ENCODE data around the gene MBTPS1. TPM values are rescaled to one million over a fixed set of nuclear protein-coding genes. Genes with fewer than 3 reads are reported as not detected.

MBTPS1 gene
- total and polyA plus RNA-seq, 11 donors: 37.2 to 91.4 (median 67.7) TPM

GRCh38 chr16:84045001-84045817 lies 71.5 kb downstream of the MBTPS1 start:
- 64 to 67% (median 65%) methylated on average over 16 to 36 of the region's 36 CpGs for WGBS, 4 donors
- no peak overlapping the region for H3K27ac ChIP-seq
- no peak for TF ChIP-seq CTCF (IDR thresholded peaks at IDR 0.05)
- TF ChIP-seq POLR2A (IDR thresholded peaks at IDR 0.05): no peak
- H3K9me3 ChIP-seq: no peaks in the 10 kb centered on the region
- ATAC-seq (peak in 1 of 4 donors; percentile 5), DNase-seq (peak in 2 of 5 donors; percentile 17 to 53)
- intact Hi-C loops (cut with DNase I): loop anchor here in 1 of 10 donors (5.0 kb wide), 1 partner anchor 38 kb away; no protein-coding TSS in a partner anchor
- H3K36me3 ChIP-seq: peaks cover 0 to 23% (median 19%) of the 10 kb centered on the region in 9 donors
- H3K4me3 ChIP-seq: no peak overlapping the region
- H3K4me1 ChIP-seq: peaks cover 0 to 15% (median 4%) of the 10 kb centered on the region in 12 donors
- H3K27me3 ChIP-seq: peaks cover 0 to 12% (median 0%) of the 10 kb centered on the region in 9 donors

GRCh38 chr16:84044118-84044488 lies 72.6 kb downstream of the MBTPS1 start:
- Histone ChIP-seq H3K9me3 (no peaks in the 10 kb centered on the region), H3K36me3 (peaks cover 0 to 14% (median 8%) of the 10 kb centered on the region in 9 donors), H3K27me3 (peaks cover 0 to 12% (median 0%) of the 10 kb centered on the region in 9 donors), H3K27ac (no peak overlapping the region), H3K4me3 (no peak overlapping the region), H3K4me1 (peaks cover 0 to 15% (median 4%) of the 10 kb centered on the region in 12 donors)
- peak in 2 of 4 donors; percentile 23 for ATAC-seq
- 35 to 55% (median 48%) methylated on average over 5 of the region's 5 CpGs for WGBS, 4 donors
- intact Hi-C loops (cut with DNase I): no loop called here
- DNase-seq: peak in 2 of 5 donors; percentile 19 to 24
- TF ChIP-seq CTCF (IDR thresholded peaks at IDR 0.05) (peak in 7 of 12 donors; percentile 7 to 36 (median 26)), POLR2A (IDR thresholded peaks at IDR 0.05) (no peak)

GRCh38 chr16:84043486-84044117 lies 73.1 kb downstream of the MBTPS1 start:
- H3K36me3 ChIP-seq: peaks cover 0 to 9% (median 3%) of the 10 kb centered on the region in 9 donors
- peak in 2 of 5 donors; percentile 20 to 47 for DNase-seq
- peaks cover 0 to 15% (median 4%) of the 10 kb centered on the region in 12 donors for H3K4me1 ChIP-seq
- intact Hi-C loops (cut with DNase I): no loop called here
- H3K9me3 ChIP-seq: no peaks in the 10 kb centered on the region
- H3K27me3 ChIP-seq: peaks cover 0 to 12% (median 0%) of the 10 kb centered on the region in 9 donors
- no peak overlapping the region for H3K27ac ChIP-seq
- no peak for TF ChIP-seq POLR2A (IDR thresholded peaks at IDR 0.05)
- no peak for TF ChIP-seq CTCF (IDR thresholded peaks at IDR 0.05)
- no peak overlapping the region for H3K4me3 ChIP-seq
- WGBS, 4 donors: 42 to 57% (median 47%) methylated on average over 15 to 18 of the region's 18 CpGs
- peak in 2 of 4 donors; percentile 2 to 18 for ATAC-seq

Measured in heart left ventricle (tissue), 16 donors.